Measurements from ENCODE around the gene CDK5RAP2.

Gene CDK5RAP2

GRCh38 chr9:120385606-120386389 lies 194.2 kb downstream of the CDK5RAP2 start:
- FAIRE-seq = no peak
- DNase-seq (ENCODE audit: low spot score) = no peak

- no peak for DNase-seq (ENCODE audit: low spot score)
- no peak for FAIRE-seq
Measured at GRCh38 chr9:120384925-120385272, 195.1 kb downstream of the CDK5RAP2 start.

- DNase-seq (ENCODE audit: low spot score) (no peak), FAIRE-seq (no peak)
Measured at GRCh38 chr9:120383999-120384924, 195.7 kb downstream of the CDK5RAP2 start.

GRCh38 chr9:120383611-120383998 lies 196.4 kb downstream of the CDK5RAP2 start:
- no peak for DNase-seq (ENCODE audit: low spot score)
- FAIRE-seq = no peak

- no peak for FAIRE-seq
- no peak for DNase-seq (ENCODE audit: low spot score)
Measured at GRCh38 chr9:120382453-120382852, 197.5 kb downstream of the CDK5RAP2 start.

GRCh38 chr9:120381839-120382238 lies 198.1 kb downstream of the CDK5RAP2 start:
- no peak for DNase-seq (ENCODE audit: low spot score)

GRCh38 chr9:120379611-120380010 lies 200.4 kb downstream of the CDK5RAP2 start:
- FAIRE-seq = no peak
- no peak for DNase-seq (ENCODE audit: low spot score)

More at GRCh38 chr9:120381839-120382238, 198.1 kb downstream of the CDK5RAP2 start:
- FAIRE-seq = no peak

GRCh38 chr9:120378680-120379079 lies 201.3 kb downstream of the CDK5RAP2 start:
- FAIRE-seq (no peak), DNase-seq (ENCODE audit: low spot score) (no peak)

- DNase-seq (ENCODE audit: low spot score) = no peak
- FAIRE-seq = no peak
Measured at GRCh38 chr9:120377268-120378159, 202.5 kb downstream of the CDK5RAP2 start.

GRCh38 chr9:120376101-120376500 lies 203.9 kb downstream of the CDK5RAP2 start:
- FAIRE-seq (no peak), DNase-seq (ENCODE audit: low spot score) (no peak)

- FAIRE-seq = no peak
- DNase-seq (ENCODE audit: low spot score) = no peak
Measured at GRCh38 chr9:120375316-120375715, 204.7 kb downstream of the CDK5RAP2 start.

- no peak for DNase-seq (ENCODE audit: low spot score)
- no peak for FAIRE-seq
Measured at GRCh38 chr9:120374817-120375216, 205.2 kb downstream of the CDK5RAP2 start.

GRCh38 chr9:120374239-120374638 lies 205.7 kb downstream of the CDK5RAP2 start:
- FAIRE-seq (no peak), DNase-seq (ENCODE audit: low spot score) (no peak)

GRCh38 chr9:120372040-120372439 lies 207.9 kb downstream of the CDK5RAP2 start:
- DNase-seq (ENCODE audit: low spot score) (no peak), FAIRE-seq (no peak)

- FAIRE-seq = no peak
- no peak for DNase-seq (ENCODE audit: low spot score)
Measured at GRCh38 chr9:120369608-120370220, 210.3 kb downstream of the CDK5RAP2 start.

- FAIRE-seq = no peak
- DNase-seq (ENCODE audit: low spot score) = no peak
Measured at GRCh38 chr9:120368799-120369198, 211.2 kb downstream of the CDK5RAP2 start.

- peak; percentile 78 for FAIRE-seq
- peak; percentile 92 for DNase-seq (ENCODE audit: low spot score)
Measured at GRCh38 chr9:120366644-120367019, 213.3 kb downstream of the CDK5RAP2 start.

GRCh38 chr9:120365386-120365785 lies 214.6 kb downstream of the CDK5RAP2 start:
- FAIRE-seq = no peak
- DNase-seq (ENCODE audit: low spot score) = no peak

GRCh38 chr9:120363697-120364096 lies 216.3 kb downstream of the CDK5RAP2 start:
- no peak for FAIRE-seq

GRCh38 chr9:120362446-120362845 lies 217.5 kb downstream of the CDK5RAP2 start:
- peak; percentile 61 for FAIRE-seq
- DNase-seq (ENCODE audit: low spot score) = peak; percentile 37

More at GRCh38 chr9:120363697-120364096, 216.3 kb downstream of the CDK5RAP2 start:
- no peak for DNase-seq (ENCODE audit: low spot score)

GRCh38 chr9:120361551-120361950 lies 218.4 kb downstream of the CDK5RAP2 start:
- FAIRE-seq = no peak
- no peak for DNase-seq (ENCODE audit: low spot score)

Data from RCC 7860 (cell line).